SK-N-SH treated with all-trans-retinoic acid at 6 μM for 48 hours (cell line): ENCODE measurements around the gene KIAA1755.

Source experiments
- ARNTL ChIP-seq: fragments of 450-650 bp; formaldehyde crosslinking; IDR thresholded peaks from 2 replicates; pipeline ENCODE4 v1.5.0; 2020; ENCODE audit warnings: low read depth, mild to moderate bottlenecking, moderate library complexity, borderline replicate concordance
- GLIS3 ChIP-seq: fragments of 250-450 bp; sonication (Bioruptor Pico); IDR thresholded peaks from 2 replicates; pipeline ENCODE4 v1.5.0; 2020; ENCODE audit warnings: mild to moderate bottlenecking, moderate library complexity
- ZFP30 ChIP-seq: fragments of 450-650 bp; formaldehyde crosslinking; IDR thresholded peaks from 2 replicates; pipeline ENCODE4 v1.5.0; 2022; ENCODE audit warnings: mild to moderate bottlenecking, moderate library complexity
- ZNF565 ChIP-seq: fragments of 450-650 bp; formaldehyde crosslinking; conservative IDR thresholded peaks from 2 replicates; pipeline ENCODE4 v1.5.0; 2020; ENCODE audit warnings: low read depth, mild to moderate bottlenecking, moderate library complexity
- TF ChIP-seq, protein P1 (sequence below): fragments of 250-450 bp; sonication (Bioruptor Pico); IDR thresholded peaks from 2 replicates; pipeline ENCODE4 v1.5.1; 2020; ENCODE audit warnings: low read depth, mild to moderate bottlenecking, moderate library complexity
- TF ChIP-seq, protein P2 (sequence below): fragments of 250-450 bp; sonication (Bioruptor Pico); IDR thresholded peaks from 2 replicates; pipeline ENCODE4 v1.8.0; 2021; ENCODE audit warnings: low read depth, mild to moderate bottlenecking, moderate library complexity, borderline replicate concordance

DNA sequence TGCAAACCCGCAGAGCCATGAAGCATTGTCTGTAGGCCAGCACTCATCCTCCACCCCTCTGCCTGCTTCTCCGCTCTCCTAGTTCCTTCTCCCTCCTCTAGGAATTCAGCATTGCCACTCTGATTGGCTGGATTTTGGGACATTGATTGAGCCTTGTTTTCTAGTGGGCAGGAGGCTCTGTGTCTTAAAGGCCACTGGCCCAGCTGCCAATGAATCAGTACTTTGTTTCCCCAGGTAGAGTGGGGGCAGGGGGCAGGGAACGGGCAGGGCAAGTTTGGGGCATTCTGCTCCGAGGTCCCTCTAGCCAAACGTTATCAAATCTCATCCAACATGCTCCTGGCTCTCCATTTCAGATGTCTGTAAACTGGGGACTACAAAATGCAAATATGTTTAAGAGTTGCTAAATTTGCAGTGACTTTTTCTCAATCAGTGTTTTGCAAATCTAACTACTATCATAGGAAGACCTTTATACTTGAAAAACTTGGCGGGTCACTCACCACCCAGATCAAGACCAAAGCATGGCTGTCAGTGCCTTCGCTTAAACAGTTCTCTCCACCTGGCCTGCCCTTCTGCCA, 33.0 kb upstream of the KIAA1755 start:
- TF ChIP-seq ZNF565 (CRISPR knock-in tag) (no peak), ZFP30 (CRISPR knock-in tag) (no peak), ARNTL (CRISPR knock-in tag) (no peak), GLIS3 (CRISPR knock-in tag) (no peak)
- TF ChIP-seq, protein P1, sequence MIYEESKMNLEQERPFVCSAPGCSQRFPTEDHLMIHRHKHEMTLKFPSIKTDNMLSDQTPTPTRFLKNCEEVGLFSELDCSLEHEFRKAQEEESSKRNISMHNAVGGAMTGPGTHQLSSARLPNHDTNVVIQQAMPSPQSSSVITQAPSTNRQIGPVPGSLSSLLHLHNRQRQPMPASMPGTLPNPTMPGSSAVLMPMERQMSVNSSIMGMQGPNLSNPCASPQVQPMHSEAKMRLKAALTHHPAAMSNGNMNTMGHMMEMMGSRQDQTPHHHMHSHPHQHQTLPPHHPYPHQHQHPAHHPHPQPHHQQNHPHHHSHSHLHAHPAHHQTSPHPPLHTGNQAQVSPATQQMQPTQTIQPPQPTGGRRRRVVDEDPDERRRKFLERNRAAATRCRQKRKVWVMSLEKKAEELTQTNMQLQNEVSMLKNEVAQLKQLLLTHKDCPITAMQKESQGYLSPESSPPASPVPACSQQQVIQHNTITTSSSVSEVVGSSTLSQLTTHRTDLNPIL (CRISPR knock-in tag) = no peak
- TF ChIP-seq, protein P2, sequence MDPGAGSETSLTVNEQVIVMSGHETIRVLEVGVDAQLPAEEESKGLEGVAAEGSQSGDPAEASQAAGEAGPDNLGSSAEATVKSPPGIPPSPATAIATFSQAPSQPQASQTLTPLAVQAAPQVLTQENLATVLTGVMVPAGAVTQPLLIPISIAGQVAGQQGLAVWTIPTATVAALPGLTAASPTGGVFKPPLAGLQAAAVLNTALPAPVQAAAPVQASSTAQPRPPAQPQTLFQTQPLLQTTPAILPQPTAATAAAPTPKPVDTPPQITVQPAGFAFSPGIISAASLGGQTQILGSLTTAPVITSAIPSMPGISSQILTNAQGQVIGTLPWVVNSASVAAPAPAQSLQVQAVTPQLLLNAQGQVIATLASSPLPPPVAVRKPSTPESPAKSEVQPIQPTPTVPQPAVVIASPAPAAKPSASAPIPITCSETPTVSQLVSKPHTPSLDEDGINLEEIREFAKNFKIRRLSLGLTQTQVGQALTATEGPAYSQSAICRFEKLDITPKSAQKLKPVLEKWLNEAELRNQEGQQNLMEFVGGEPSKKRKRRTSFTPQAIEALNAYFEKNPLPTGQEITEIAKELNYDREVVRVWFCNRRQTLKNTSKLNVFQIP (CRISPR knock-in tag) = no peak
